ENCODE measurements around the gene HYDIN. TPM values are rescaled to one million over a fixed set of nuclear protein-coding genes. Genes with fewer than 3 reads are reported as not detected.
"Not testable (repeated sequence)": the region's sequence is repeated elsewhere in the genome, so short reads cannot be mapped to it uniquely, and the experiment has no call there.

HYDIN gene
- total and polyA plus RNA-seq, 7 experiments from 2014 or later = 0.13 to 0.89 (median 0.32) TPM; not detected in 4

DNA sequence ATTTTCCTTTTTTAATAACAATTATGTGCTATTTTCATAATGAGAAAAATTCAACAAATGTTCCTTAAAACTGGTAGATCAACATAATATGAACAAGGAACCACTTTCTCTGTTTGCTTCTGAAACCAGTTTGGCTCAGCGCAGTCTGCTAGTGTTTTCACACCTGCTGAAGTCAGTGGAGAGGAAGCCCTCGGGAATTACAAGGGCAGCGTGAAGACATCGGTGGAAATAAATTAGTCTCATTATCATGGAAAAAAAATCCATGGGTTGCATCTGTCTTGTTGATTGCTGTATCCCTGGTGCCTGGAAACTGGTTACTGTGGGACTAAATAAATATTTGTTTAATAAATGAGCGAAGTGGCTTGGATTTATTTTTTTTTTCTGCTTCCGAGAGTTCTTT lies 245.8 kb downstream of the HYDIN start:
- H3K4me1 ChIP-seq (ENCODE audit: control insufficient read depth in 2 of 2, insufficient read depth in 2 of 2, low read length in 2 of 2); H3K36me3 Mint-ChIP-seq; CTCF ChIA-PET; H3K4me3 Mint-ChIP-seq; H3K4me1 Mint-ChIP-seq; H3K4me3 ChIP-seq (ENCODE audit: low read length); H3K36me3 ChIP-seq (ENCODE audit: control insufficient read depth in 2 of 3, insufficient read depth in 3 of 3, low read length in 3 of 3); DNase-seq; H3K27ac Mint-ChIP-seq; H3K27me3 Mint-ChIP-seq; H3K9me3 Mint-ChIP-seq; ATAC-seq; intact Hi-C loops (cut with micrococcal nuclease); H3K27me3 ChIP-seq (ENCODE audit: control insufficient read depth in 2 of 2, insufficient read depth in 2 of 2, low read length in 2 of 2); H3K9me3 ChIP-seq (ENCODE audit: control insufficient read depth in 2 of 3, low read length in 3 of 3); POLR2A ChIA-PET; H3K27ac ChIP-seq (ENCODE audit: low read depth, low read length): not testable (repeated sequence)

DNA sequence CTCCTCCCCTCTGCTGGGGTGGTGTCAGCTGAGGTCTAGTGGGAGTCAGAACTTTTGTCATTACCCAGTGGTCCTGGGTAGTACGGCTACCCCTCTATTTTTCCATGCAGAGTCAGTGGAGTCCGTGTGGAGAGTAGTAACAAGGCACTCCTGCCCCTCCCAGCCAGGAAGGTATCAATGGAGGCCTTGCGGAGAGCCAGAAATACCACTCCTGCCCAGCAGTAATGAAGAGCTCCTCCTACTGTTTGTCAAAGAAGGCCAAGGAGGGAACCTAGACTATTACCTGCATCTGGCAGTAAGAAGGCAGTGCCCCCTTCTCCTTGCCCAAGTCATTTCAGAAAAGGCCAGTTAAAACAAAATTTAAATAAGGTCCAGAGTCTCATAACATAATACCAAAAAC lies 262.2 kb downstream of the HYDIN start:
- intact Hi-C loops (cut with micrococcal nuclease); H3K27me3 Mint-ChIP-seq; H3K36me3 Mint-ChIP-seq; CTCF ChIA-PET; H3K27ac ChIP-seq (ENCODE audit: low read depth, low read length); H3K4me3 Mint-ChIP-seq; DNase-seq; H3K27me3 ChIP-seq (ENCODE audit: control insufficient read depth in 2 of 2, insufficient read depth in 2 of 2, low read length in 2 of 2); H3K27ac Mint-ChIP-seq; H3K4me1 ChIP-seq (ENCODE audit: control insufficient read depth in 2 of 2, insufficient read depth in 2 of 2, low read length in 2 of 2); H3K9me3 ChIP-seq (ENCODE audit: control insufficient read depth in 2 of 3, low read length in 3 of 3); ATAC-seq; H3K4me1 Mint-ChIP-seq; H3K36me3 ChIP-seq (ENCODE audit: control insufficient read depth in 2 of 3, insufficient read depth in 3 of 3, low read length in 3 of 3); H3K9me3 Mint-ChIP-seq; POLR2A ChIA-PET; H3K4me3 ChIP-seq (ENCODE audit: low read length): not testable (repeated sequence)

DNA sequence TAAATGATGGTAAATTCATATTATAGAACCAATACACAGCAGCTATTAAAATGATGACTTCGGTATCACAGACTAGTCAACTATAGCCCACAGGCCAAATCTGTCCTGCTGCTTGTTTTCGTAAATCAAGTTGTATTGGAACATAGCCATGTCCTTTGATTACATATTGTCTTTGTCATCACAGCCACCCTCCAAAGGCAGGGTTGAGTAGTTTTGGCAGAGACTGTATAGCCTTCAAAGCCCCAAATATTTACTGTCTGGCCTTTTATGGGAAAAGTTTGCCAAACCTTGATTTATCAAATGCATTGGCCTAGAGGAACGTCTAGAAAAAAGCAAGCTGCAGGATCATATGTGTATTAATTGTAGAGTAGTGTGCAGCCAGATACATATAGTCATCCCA lies 270.4 kb downstream of the HYDIN start:
- intact Hi-C loops (cut with micrococcal nuclease); H3K4me1 ChIP-seq (ENCODE audit: control insufficient read depth in 2 of 2, insufficient read depth in 2 of 2, low read length in 2 of 2); H3K9me3 ChIP-seq (ENCODE audit: control insufficient read depth in 2 of 3, low read length in 3 of 3): not testable (repeated sequence)

DNA sequence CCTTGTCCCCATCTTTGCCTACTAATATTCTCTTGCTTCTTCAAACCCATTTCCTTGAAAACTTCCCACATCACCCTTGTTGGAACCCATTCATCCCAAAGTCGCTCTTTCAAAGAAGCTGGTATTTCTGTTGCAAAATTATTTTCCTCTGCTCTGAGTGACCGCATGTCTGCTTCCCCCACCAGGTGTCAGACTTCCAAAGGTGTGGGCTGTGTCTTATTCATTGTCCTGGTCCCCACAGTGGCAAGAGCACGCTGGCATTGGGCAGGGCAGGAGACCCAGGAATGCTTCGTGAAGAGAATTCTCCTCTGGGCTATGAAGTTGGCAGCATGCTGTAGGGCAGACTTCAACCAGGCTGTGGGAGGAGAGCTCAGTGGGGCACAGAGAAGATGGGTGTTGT lies 275.6 kb downstream of the HYDIN start:
- intact Hi-C loops (cut with micrococcal nuclease); POLR2A ChIA-PET; CTCF ChIA-PET; DNase-seq; H3K4me3 Mint-ChIP-seq; H3K27ac ChIP-seq (ENCODE audit: low read depth, low read length); H3K36me3 ChIP-seq (ENCODE audit: control insufficient read depth in 2 of 3, insufficient read depth in 3 of 3, low read length in 3 of 3); H3K9me3 ChIP-seq (ENCODE audit: control insufficient read depth in 2 of 3, low read length in 3 of 3); H3K27ac Mint-ChIP-seq; H3K4me3 ChIP-seq (ENCODE audit: low read length); ATAC-seq; H3K4me1 ChIP-seq (ENCODE audit: control insufficient read depth in 2 of 2, insufficient read depth in 2 of 2, low read length in 2 of 2); H3K36me3 Mint-ChIP-seq; H3K9me3 Mint-ChIP-seq; H3K27me3 Mint-ChIP-seq; H3K27me3 ChIP-seq (ENCODE audit: control insufficient read depth in 2 of 2, insufficient read depth in 2 of 2, low read length in 2 of 2); H3K4me1 Mint-ChIP-seq: not testable (repeated sequence)

More for the DNA sequence above, 270.4 kb downstream of the HYDIN start:
- H3K4me1 Mint-ChIP-seq; H3K27me3 ChIP-seq (ENCODE audit: control insufficient read depth in 2 of 2, insufficient read depth in 2 of 2, low read length in 2 of 2); H3K27ac ChIP-seq (ENCODE audit: low read depth, low read length); H3K9me3 Mint-ChIP-seq; H3K4me3 ChIP-seq (ENCODE audit: low read length); CTCF ChIA-PET; H3K4me3 Mint-ChIP-seq; H3K36me3 Mint-ChIP-seq; H3K27me3 Mint-ChIP-seq; H3K36me3 ChIP-seq (ENCODE audit: control insufficient read depth in 2 of 3, insufficient read depth in 3 of 3, low read length in 3 of 3); DNase-seq; ATAC-seq; POLR2A ChIA-PET; H3K27ac Mint-ChIP-seq: not testable (repeated sequence)

DNA sequence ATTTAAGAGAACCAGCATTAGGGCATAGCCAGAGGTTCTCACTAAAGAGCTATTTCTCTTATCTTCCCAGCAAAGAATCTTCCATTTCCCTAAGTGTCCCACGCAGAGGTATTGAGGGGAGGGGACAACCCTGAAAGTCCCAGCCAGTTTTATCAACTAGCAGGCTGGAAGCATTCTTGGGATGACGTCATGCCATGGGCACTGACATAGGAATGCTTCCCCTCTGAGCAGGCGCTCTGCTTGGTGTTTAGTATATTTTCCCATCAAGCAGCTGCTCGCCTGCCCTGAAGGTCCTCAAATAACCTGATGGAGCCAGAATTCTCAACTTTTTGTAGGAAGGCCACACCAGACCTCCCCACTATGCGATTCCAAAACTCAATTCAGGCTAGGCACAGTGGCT lies 276.7 kb downstream of the HYDIN start:
- H3K9me3 Mint-ChIP-seq; H3K4me3 ChIP-seq (ENCODE audit: low read length); CTCF ChIA-PET; H3K36me3 ChIP-seq (ENCODE audit: control insufficient read depth in 2 of 3, insufficient read depth in 3 of 3, low read length in 3 of 3); H3K4me3 Mint-ChIP-seq; H3K4me1 Mint-ChIP-seq; H3K27ac ChIP-seq (ENCODE audit: low read depth, low read length); H3K36me3 Mint-ChIP-seq; intact Hi-C loops (cut with micrococcal nuclease); ATAC-seq; H3K4me1 ChIP-seq (ENCODE audit: control insufficient read depth in 2 of 2, insufficient read depth in 2 of 2, low read length in 2 of 2); H3K9me3 ChIP-seq (ENCODE audit: control insufficient read depth in 2 of 3, low read length in 3 of 3); H3K27ac Mint-ChIP-seq; POLR2A ChIA-PET; H3K27me3 Mint-ChIP-seq; H3K27me3 ChIP-seq (ENCODE audit: control insufficient read depth in 2 of 2, insufficient read depth in 2 of 2, low read length in 2 of 2); DNase-seq: not testable (repeated sequence)

DNA sequence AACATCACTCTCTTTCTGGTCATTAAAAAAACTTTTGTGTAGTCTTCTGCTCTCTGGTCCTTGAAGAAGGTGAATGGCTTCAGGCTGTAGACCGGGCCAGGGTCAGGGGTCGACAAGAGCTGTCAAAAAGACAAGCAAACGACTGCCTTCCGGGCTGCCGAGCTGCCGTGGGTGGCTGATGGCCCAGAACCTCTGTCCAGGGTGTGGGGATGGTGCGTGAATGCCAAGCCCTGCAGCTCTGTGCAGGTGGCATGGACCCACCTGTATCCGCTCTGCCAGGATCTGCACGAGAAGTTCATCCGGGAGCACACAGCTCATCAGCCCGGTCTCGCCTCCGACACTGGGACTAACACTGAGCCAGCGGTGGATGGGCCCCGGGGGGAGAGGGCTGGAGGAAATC lies 287.0 kb downstream of the HYDIN start:
- H3K36me3 ChIP-seq (ENCODE audit: control insufficient read depth in 2 of 3, insufficient read depth in 3 of 3, low read length in 3 of 3); H3K4me3 ChIP-seq (ENCODE audit: low read length); H3K36me3 Mint-ChIP-seq; H3K4me1 ChIP-seq (ENCODE audit: control insufficient read depth in 2 of 2, insufficient read depth in 2 of 2, low read length in 2 of 2); H3K4me3 Mint-ChIP-seq; POLR2A ChIA-PET; H3K27ac Mint-ChIP-seq; H3K27me3 Mint-ChIP-seq; H3K9me3 ChIP-seq (ENCODE audit: control insufficient read depth in 2 of 3, low read length in 3 of 3); H3K27me3 ChIP-seq (ENCODE audit: control insufficient read depth in 2 of 2, insufficient read depth in 2 of 2, low read length in 2 of 2); CTCF ChIA-PET; H3K4me1 Mint-ChIP-seq; H3K27ac ChIP-seq (ENCODE audit: low read depth, low read length); H3K9me3 Mint-ChIP-seq; ATAC-seq; intact Hi-C loops (cut with micrococcal nuclease); DNase-seq: not testable (repeated sequence)

DNA sequence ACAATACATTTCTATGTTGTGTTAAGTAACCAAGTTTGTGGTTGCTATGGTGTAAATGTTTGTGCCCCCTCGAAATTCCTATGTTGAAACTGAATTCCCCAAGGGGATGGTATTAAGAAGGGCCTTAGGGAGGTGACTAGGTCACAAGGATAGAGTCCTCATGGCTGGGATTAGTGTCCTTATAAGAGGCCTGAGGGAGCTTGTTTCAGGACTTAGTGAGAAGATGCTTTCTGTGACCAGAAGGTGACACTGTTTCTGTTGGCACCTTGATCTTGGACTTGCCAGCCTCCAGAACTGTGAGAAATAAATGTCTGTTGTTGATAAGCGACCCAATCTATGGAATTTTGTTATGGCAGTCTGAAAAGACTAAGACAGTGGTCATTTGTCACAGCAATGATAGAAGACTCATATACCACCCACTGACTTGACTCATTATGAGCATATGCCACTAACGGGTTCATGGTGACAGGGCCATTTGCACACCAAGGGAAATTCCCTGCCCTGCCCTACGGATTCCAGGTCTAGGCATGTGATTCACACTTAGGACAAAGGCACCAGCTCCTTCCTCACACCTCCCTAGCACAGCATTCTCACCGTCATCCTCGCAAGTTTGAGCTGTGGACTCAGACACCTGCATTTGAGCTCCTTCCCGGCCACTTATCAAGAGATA lies 290.7 kb downstream of the HYDIN start:
- H3K27me3 Mint-ChIP-seq; H3K4me3 Mint-ChIP-seq; H3K36me3 ChIP-seq (ENCODE audit: control insufficient read depth in 2 of 3, insufficient read depth in 3 of 3, low read length in 3 of 3); DNase-seq; ATAC-seq; H3K9me3 Mint-ChIP-seq; H3K27ac Mint-ChIP-seq; H3K9me3 ChIP-seq (ENCODE audit: control insufficient read depth in 2 of 3, low read length in 3 of 3); H3K4me1 ChIP-seq (ENCODE audit: control insufficient read depth in 2 of 2, insufficient read depth in 2 of 2, low read length in 2 of 2); H3K27ac ChIP-seq (ENCODE audit: low read depth, low read length); H3K27me3 ChIP-seq (ENCODE audit: control insufficient read depth in 2 of 2, insufficient read depth in 2 of 2, low read length in 2 of 2); intact Hi-C loops (cut with micrococcal nuclease); H3K4me1 Mint-ChIP-seq; POLR2A ChIA-PET; H3K4me3 ChIP-seq (ENCODE audit: low read length); H3K36me3 Mint-ChIP-seq; CTCF ChIA-PET: not testable (repeated sequence)

All from naive thymus-derived CD4-positive, alpha-beta T cell (primary cell).